SK-N-SH (cell line): ENCODE measurements around the gene USP31. TPM values are rescaled to one million over a fixed set of nuclear protein-coding genes. Genes with fewer than 3 reads are reported as not detected.

Experiments used
- CTCF ChIA-PET: fragments of 300-600, 350-600 bp; formaldehyde crosslinking; extraction: SDS; loops from one replicate; lab custom pipeline; 2021; lab: Yijun Ruan, JAX
- POLR2A ChIA-PET: fragments of 350-600 bp; sonication (Branson Sonifier 250); formaldehyde crosslinking; extraction: SDS; loops from one replicate; lab custom pipeline; 2020; ENCODE audit warnings: antibody characterized with exemption, inconsistent platforms; lab: Yijun Ruan, JAX
- DNase-seq: peaks from one replicate; pipeline ENCODE4 v3.0.0; 2012
- H2AFZ ChIP-seq: fragments of 200-600 bp; sonication (generic); 2 replicates; pipeline ENCODE4 v1.8.1; 2016; ENCODE audit warnings: antibody characterized with exemption, mild to moderate bottlenecking, low read depth
- H3F3A ChIP-seq: fragments of 200-600 bp; sonication (generic); replicated peaks from 2 replicates; pipeline ENCODE3; 2016; ENCODE audit warnings: antibody characterized with exemption, mild to moderate bottlenecking; ENCODE audit not compliant: insufficient read depth
- H3K27ac ChIP-seq, 2 experiments: fragments of 200-500 bp in 1 of 2; fragments of 200-600 bp in 1 of 2; sonication (Bioruptor generic) in 1 of 2; sonication (generic), shearing (Covaris generic) in 1 of 2; 2 replicates each; pipeline versions ENCODE4 v1.5.1 to v1.6.1; 2014 to 2016; ENCODE audit warnings: low read depth in 2 of 2, inconsistent platforms in 1 of 2, low read length in 1 of 2, mild to moderate bottlenecking in 1 of 2, mixed read lengths in 1 of 2
- H3K27me3 ChIP-seq: fragments of 200-600 bp; sonication (generic), shearing (Covaris generic); 2 replicates; pipeline ENCODE4 v1.6.1; 2016; ENCODE audit warnings: mixed run types; ENCODE audit not compliant: insufficient read depth
- H3K36me3 ChIP-seq, 2 experiments: fragments of 200-500 bp in 1 of 2; fragments of 200-600 bp in 1 of 2; sonication (Bioruptor generic) in 1 of 2; sonication (generic) in 1 of 2; replicated peaks in 1 of 2; 2 replicates each; pipeline versions ENCODE3 to v1.5.1; 2014 to 2016; ENCODE audit warnings: low read length in 1 of 2, mild to moderate bottlenecking in 1 of 2; ENCODE audit not compliant: insufficient read depth in 2 of 2, control insufficient read depth in 1 of 2
- H3K4me1 ChIP-seq, 2 experiments: fragments of 200-500 bp in 1 of 2; fragments of 200-600 bp in 1 of 2; sonication (Bioruptor generic) in 1 of 2; sonication (generic), shearing (Covaris generic) in 1 of 2; 2 replicates each; pipeline versions ENCODE4 v1.5.1 to v1.6.1; 2014 to 2016; ENCODE audit warnings: low read depth in 1 of 2, low read length in 1 of 2, mixed run types in 1 of 2; ENCODE audit not compliant: insufficient read depth in 2 of 2, control insufficient read depth in 1 of 2
- H3K4me2 ChIP-seq: fragments of 200-600 bp; sonication (generic), shearing (Covaris generic); 2 replicates; pipeline ENCODE4 v1.6.1; 2017; ENCODE audit warnings: mixed run types
- H3K4me3 ChIP-seq, 2 experiments: fragments of 200-500 bp in 1 of 2; fragments of 200-600 bp in 1 of 2; sonication (Bioruptor generic) in 1 of 2; sonication (generic), shearing (Covaris generic) in 1 of 2; 2 replicates each; pipeline versions ENCODE4 v1.5.1 to v1.8.1; 2014 to 2016; ENCODE audit warnings: low read depth in 2 of 2, inconsistent platforms in 1 of 2, low read length in 1 of 2, mild to moderate bottlenecking in 1 of 2, mixed read lengths in 1 of 2, moderate library complexity in 1 of 2
- H3K79me2 ChIP-seq: fragments of 200-600 bp; sonication (generic); 2 replicates; pipeline ENCODE4 v1.8.1; 2017; ENCODE audit warnings: mild to moderate bottlenecking; ENCODE audit not compliant: insufficient read depth
- H3K9ac ChIP-seq: fragments of 200-600 bp; sonication (generic); 2 replicates; pipeline ENCODE4 v1.6.1; 2017; ENCODE audit warnings: mixed run types
- H3K9me2 ChIP-seq: fragments of 200-600 bp; sonication (generic); 2 replicates; pipeline ENCODE4 v1.6.1; 2017; ENCODE audit warnings: mixed run types
- H3K9me3 ChIP-seq: fragments of 200-600 bp; sonication (generic); 2 replicates; pipeline ENCODE4 v1.6.1; 2017; ENCODE audit warnings: mixed run types, mild to moderate bottlenecking, moderate library complexity
- H4K20me1 ChIP-seq: fragments of 200-600 bp; sonication (generic); 2 replicates; pipeline ENCODE4 v1.6.1; 2017; ENCODE audit warnings: mild to moderate bottlenecking, mixed run types; ENCODE audit not compliant: insufficient read depth
- CTCF ChIP-seq: fragments of 200-600 bp; sonication (generic); IDR thresholded peaks from 2 replicates; pipeline ENCODE4 v1.6.1; 2017; ENCODE audit warnings: antibody characterized with exemption, mild to moderate bottlenecking, moderate library complexity
- ELF1 ChIP-seq: IDR thresholded peaks from 2 replicates; pipeline ENCODE4 v1.4.0; 2012
- FOSL2 ChIP-seq: IDR thresholded peaks from 2 replicates; pipeline ENCODE4 v1.4.0; 2012; ENCODE audit warnings: low read depth, mild to moderate bottlenecking, moderate library complexity, borderline replicate concordance
- FOXJ3 ChIP-seq: sonication (generic); formaldehyde crosslinking; IDR thresholded peaks from 2 replicates; pipeline ENCODE4 v1.5.1; 2020; ENCODE audit warnings: mild to moderate bottlenecking, missing genetic modification reagents
- GABPA ChIP-seq: IDR thresholded peaks from 2 replicates; pipeline ENCODE4 v1.4.0; 2012; ENCODE audit warnings: low read depth, mild to moderate bottlenecking
- IRF3 ChIP-seq: fragments of 150-350 bp; IDR thresholded peaks from 2 replicates; pipeline ENCODE4 v1.6.1; 2016; ENCODE audit warnings: mild to moderate bottlenecking, low read depth, low read length
- JUND ChIP-seq: IDR thresholded peaks from 2 replicates; pipeline ENCODE4 v1.4.0; 2012
- MAX ChIP-seq: IDR thresholded peaks from 2 replicates; pipeline ENCODE4 v1.4.0; 2012; ENCODE audit warnings: low read depth
- MEF2A ChIP-seq: IDR thresholded peaks from 2 replicates; pipeline ENCODE4 v1.4.0; 2012; ENCODE audit warnings: low read depth, borderline replicate concordance
- MXI1 ChIP-seq: IDR thresholded peaks from 2 replicates; pipeline ENCODE4 v1.6.1; 2012; ENCODE audit warnings: mild to moderate bottlenecking, low read depth, low read length, improper control_type of control experiment
- PBX3 ChIP-seq: IDR thresholded peaks from 2 replicates; pipeline ENCODE4; 2012
- RCOR1 ChIP-seq: fragments of 150-350 bp; IDR thresholded peaks from 2 replicates; pipeline ENCODE4 v1.6.1; 2017; ENCODE audit warnings: antibody characterized with exemption, low read length
- REST ChIP-seq: IDR thresholded peaks from 2 replicates; pipeline ENCODE4 v1.6.1; 2012; ENCODE audit warnings: mild to moderate bottlenecking, low read depth, low read length, moderate library complexity
- TAF1 ChIP-seq: IDR thresholded peaks from 2 replicates; pipeline ENCODE4 v1.6.1; 2012; ENCODE audit warnings: low read depth, mild to moderate bottlenecking, low read length, moderate library complexity, borderline replicate concordance
- USF1 ChIP-seq: IDR thresholded peaks from 2 replicates; pipeline ENCODE4 v1.4.0; 2012; ENCODE audit warnings: low read depth, borderline replicate concordance
- YY1 ChIP-seq: IDR thresholded peaks from 2 replicates; pipeline ENCODE4 v1.4.0; 2012; ENCODE audit warnings: low read depth, mild to moderate bottlenecking
- WGBS: methylation state at CpG from one replicate; pipeline ENCODE4 v1.1.6; 2017; ENCODE audit warnings: low lambda C conversion rate; 5-methylcytosine and 5-hydroxymethylcytosine counted together
- polyA plus RNA-seq, 3 experiments: library from polyadenylated mRNA; depleted of rRNA; stranded (reverse); fragments of >200 nt; gene quantifications; 2 replicates each; pipeline ENCODE4 v1.2.3, GENCODE V29; 2012

Gene USP31
- polyA plus RNA-seq, 1 of the 3 experiments (the other 2 are of a cell fraction), result 3.2 TPM

DNA sequence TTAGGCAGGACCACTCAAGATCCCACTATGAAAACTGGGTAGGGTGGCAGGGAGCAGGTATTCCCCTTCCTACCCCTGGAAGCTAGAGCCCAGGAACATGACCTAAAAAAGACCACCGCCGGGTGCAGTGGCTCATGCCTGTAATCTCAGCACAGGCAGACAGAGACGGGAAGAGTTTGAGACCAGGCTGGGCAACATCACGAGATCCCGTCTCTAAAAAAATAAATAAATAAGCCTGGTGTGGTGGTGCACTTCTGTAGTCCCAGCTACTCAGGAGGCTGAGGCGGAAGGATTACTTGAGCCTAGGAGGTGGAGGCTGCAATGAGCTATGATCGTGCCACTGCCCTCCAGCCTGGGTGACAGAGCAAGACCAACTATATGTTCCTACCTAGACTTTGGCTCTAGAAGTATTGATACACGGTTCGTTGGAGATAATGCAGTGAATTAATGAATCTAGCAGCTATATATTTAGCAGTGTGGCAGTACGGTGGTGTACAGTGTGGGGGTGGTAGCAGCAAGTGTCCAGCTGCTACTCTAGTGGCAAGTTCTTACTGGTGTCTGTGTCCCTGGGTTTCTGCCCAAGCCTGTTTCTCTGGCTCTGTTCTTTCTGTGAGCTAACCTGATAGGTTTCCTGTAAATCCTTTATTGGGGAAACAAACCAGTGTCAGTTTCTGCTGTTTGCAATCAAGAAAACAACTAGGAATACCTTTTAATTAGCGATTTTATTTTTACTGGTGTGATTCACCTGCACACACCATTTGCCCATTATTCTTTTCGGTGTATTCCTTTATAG is 3.3 kb upstream of the USP31 start:
- peaks cover 4% of the 10 kb centered on the region; the same call in 1 of the 2 replicates for H4K20me1 ChIP-seq
- DNase-seq, result no peak
- H3K9me2 ChIP-seq, result no peaks in the 10 kb centered on the region
- H2AFZ ChIP-seq, result no peak overlapping the region
- CTCF ChIA-PET, result interaction anchor here (0.9 to 3.2 kb wide), 4 partner anchors 15 to 282 kb away, joined by 3 to 19 read pairs (median 5); no protein-coding TSS in a partner anchor
- 81% methylated on average over 12 of the region's 12 CpGs for WGBS
- H3K4me1 ChIP-seq, result peaks cover 0 to 5% of the 10 kb centered on the region in 2 experiments; a peak in 2 of 4 replicates
- H3K36me3 ChIP-seq, result no peaks in the 10 kb centered on the region
- no peaks in the 10 kb centered on the region for H3K9me3 ChIP-seq
- no peaks in the 10 kb centered on the region for H3K27me3 ChIP-seq
- no peak overlapping the region for H3K4me2 ChIP-seq
- TF ChIP-seq GABPA (no peak), RCOR1 (no peak), FOXJ3 (CRISPR knock-in tag) (no peak), JUND (no peak), PBX3 (no peak), CTCF (no peak), IRF3 (no peak)
- no peak overlapping the region for H3K27ac ChIP-seq
- peaks cover 10% of the 10 kb centered on the region for H3K79me2 ChIP-seq
- H3K4me3 ChIP-seq, result no peak overlapping the region
- POLR2A ChIA-PET, result interaction anchor here (0.6 kb wide), 1 partner anchor 42 kb away, joined by 3 read pairs; no protein-coding TSS in a partner anchor
- no peak overlapping the region for H3K9ac ChIP-seq
- H3F3A ChIP-seq, result no peaks in the 10 kb centered on the region

DNA sequence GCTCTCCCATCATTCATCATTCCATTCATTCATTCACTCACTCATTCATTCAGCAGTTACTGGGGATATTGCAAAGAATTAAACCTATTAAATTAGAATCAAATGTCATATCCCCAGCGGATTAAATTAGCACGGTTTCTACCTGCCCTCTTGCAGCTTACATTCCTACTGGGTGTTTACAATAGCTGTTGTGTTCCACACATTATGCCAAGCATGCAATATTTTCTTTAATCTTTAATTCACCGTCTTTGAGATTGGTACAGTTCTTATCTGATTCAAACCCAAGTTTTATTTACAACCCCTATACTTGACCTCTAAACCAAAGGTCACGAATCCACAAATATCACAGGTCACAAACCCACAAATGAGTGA is 727 bp upstream of the USP31 start:
- peak overlapping the region; percentile 67 to 78 for H3K4me3 ChIP-seq
- H3K4me2 ChIP-seq, result peak overlapping the region; percentile 79
- H3K79me2 ChIP-seq, result peaks cover 36% of the 10 kb centered on the region
- 60% methylated on average over 4 of the region's 4 CpGs for WGBS
- H3K36me3 ChIP-seq, result no peaks in the 10 kb centered on the region
- DNase-seq, result no peak
- ChIA-PET POLR2A (interaction anchor here (0.6 to 1.7 kb wide), 2 partner anchors 63 to 67 kb away, joined by 3 to 6 read pairs; no protein-coding TSS in a partner anchor), CTCF (interaction anchor here (1.3 kb wide), 1 partner anchor 19 kb away, joined by 3 read pairs; no protein-coding TSS in a partner anchor)
- peaks cover 4% of the 10 kb centered on the region for H3F3A ChIP-seq
- peak overlapping the region; percentile 77 for H2AFZ ChIP-seq
- no peaks in the 10 kb centered on the region for H3K9me2 ChIP-seq
- H4K20me1 ChIP-seq, result peaks cover 21% of the 10 kb centered on the region
- H3K27me3 ChIP-seq, result no peaks in the 10 kb centered on the region
- H3K9me3 ChIP-seq, result no peaks in the 10 kb centered on the region
- peak overlapping the region in 1 of 2 experiments; percentile 58; a peak in 2 of 4 replicates for H3K27ac ChIP-seq
- H3K9ac ChIP-seq, result no peak overlapping the region; the same call in 1 of the 2 replicates
- H3K4me1 ChIP-seq, result peaks cover 10% of the 10 kb centered on the region in 2 experiments; a peak in 3 of 4 replicates
- TF ChIP-seq MXI1 (no peak), ELF1 (no peak), USF1 (no peak), TAF1 (no peak), MEF2A (no peak), REST (no peak), MAX (no peak), YY1 (no peak), FOSL2 (no peak)
